B cell (primary cell): ENCODE results near the gene GON4L.

Experiments used
- CTCF ChIP-seq: fragments of 200-600 bp; IDR thresholded peaks from one replicate; pipeline ENCODE4 v1.8.0; 2022; ENCODE audit warnings: antibody characterized with exemption, mild to moderate bottlenecking
- EZH2 ChIP-seq: IDR thresholded peaks from 2 replicates; pipeline ENCODE4 v1.6.1; 2012; ENCODE audit warnings: borderline replicate concordance, low read depth, mild to moderate bottlenecking, moderate library complexity, low read length; ENCODE audit not compliant: insufficient read depth, poor library complexity, severe bottlenecking

- TF ChIP-seq EZH2 (no peak), CTCF (no peak)
Observed at GRCh38 chr1:155856975-155857930, at the start of gene GON4L.
